Measurements from ENCODE around the gene SGPP2.
A peak's percentile ranks its signal among the peaks of the same experiment; 100 is the strongest.

SGPP2 gene

GRCh38 chr2:222424276-222424728 is at the start of gene SGPP2 (continued):
- no peak for TF ChIP-seq ZFP37 (tag by site-specific recombination; IDR thresholded peaks at IDR 0.05)
- TF ChIP-seq ZNF677 (tag by site-specific recombination; IDR thresholded peaks at IDR 0.05) = no peak
- TF ChIP-seq REST (tag by site-specific recombination; IDR thresholded peaks at IDR 0.05) = no peak
- TF ChIP-seq ZNF211 (tag by site-specific recombination; IDR thresholded peaks at IDR 0.05; ENCODE audit: low read depth) = no peak
- TF ChIP-seq ZBTB26 (tag by site-specific recombination; optimal IDR thresholded peaks at IDR 0.05) = peak; percentile 73
- TF ChIP-seq KLF9 (tag by site-specific recombination; IDR thresholded peaks at IDR 0.05; ENCODE audit: low read depth) = no peak
- TF ChIP-seq ZNF654 (tag by site-specific recombination; IDR thresholded peaks at IDR 0.05; ENCODE audit: low read depth) = no peak
- no peak for TF ChIP-seq ZSCAN4 (tag by site-specific recombination; IDR thresholded peaks at IDR 0.05)
- TF ChIP-seq YY1 (tag by site-specific recombination; IDR thresholded peaks at IDR 0.05) = no peak
- TF ChIP-seq SP3 (tag by site-specific recombination; IDR thresholded peaks at IDR 0.05) = peak; percentile 36
- TF ChIP-seq KLF17 (tag by site-specific recombination; IDR thresholded peaks at IDR 0.05) = 0 out of 2 replicates have a peak, but pooled peaks have one; percentile 12
- TF ChIP-seq ZNF112 (tag by site-specific recombination; IDR thresholded peaks at IDR 0.05) = no peak
- peak; percentile 52 for TF ChIP-seq SCRT1 (tag by site-specific recombination; IDR thresholded peaks at IDR 0.05; ENCODE audit: borderline replicate concordance)
- no peak for TF ChIP-seq ZNF488 (tag by site-specific recombination; IDR thresholded peaks at IDR 0.05)
- no peak for TF ChIP-seq ZNF335 (tag by site-specific recombination; conservative IDR thresholded peaks at IDR 0.05)
- TF ChIP-seq ZNF518A (tag by site-specific recombination; conservative IDR thresholded peaks at IDR 0.05; ENCODE audit: low read depth) = no peak
- no peak for TF ChIP-seq ZNF341 (tag by site-specific recombination; IDR thresholded peaks at IDR 0.05; ENCODE audit: low read depth)
- TF ChIP-seq ZNF747 (tag by site-specific recombination; IDR thresholded peaks at IDR 0.05) = no peak
- no peak for TF ChIP-seq ZNF501 (tag by site-specific recombination; IDR thresholded peaks at IDR 0.05)
- TF ChIP-seq ZNF510 (tag by site-specific recombination; IDR thresholded peaks at IDR 0.05; ENCODE audit: insufficient replicate concordance) = no peak
- no peak for TF ChIP-seq ZNF223 (tag by site-specific recombination; IDR thresholded peaks at IDR 0.05)
- no peak for TF ChIP-seq WT1 (tag by site-specific recombination; IDR thresholded peaks at IDR 0.05)
- no peak for TF ChIP-seq ZNF558 (tag by site-specific recombination; IDR thresholded peaks at IDR 0.05)
- TF ChIP-seq ZNF248 (tag by site-specific recombination; IDR thresholded peaks at IDR 0.05) = no peak
- TF ChIP-seq ZSCAN5A (tag by site-specific recombination; IDR thresholded peaks at IDR 0.05) = no peak
- 0 out of 2 replicates have a peak, but pooled peaks have one; percentile 18 for TF ChIP-seq KLF7 (tag by site-specific recombination; IDR thresholded peaks at IDR 0.05; ENCODE audit: borderline replicate concordance)
